A673 (cell line): ENCODE results near the gene SPG7. TPM values are rescaled to one million over a fixed set of nuclear protein-coding genes. Genes with fewer than 3 reads are reported as not detected.

ENCODE experiments used
- BruUV-seq: library from RNA; stranded (reverse); fragments of 400-500 nt; replicated peaks from 2 replicates; lab custom pipeline; 2021; lab: Mats Ljungman, UMichigan
- CTCF ChIA-PET: fragments of 300-600 bp; sonication (Branson Sonifier 250); formaldehyde crosslinking; loops from one replicate; lab custom pipeline; 2022; ENCODE audit warnings: antibody characterized with exemption; lab: Charles Lee
- POLR2A ChIA-PET: fragments of 300-600 bp; sonication (Branson Sonifier 250); formaldehyde crosslinking; loops from one replicate; lab custom pipeline; 2022; ENCODE audit warnings: antibody characterized with exemption; ENCODE audit not compliant: low non-redundant PET; lab: Charles Lee
- DNase-seq: peaks from one replicate; pipeline ENCODE4 v3.0.0-alpha.2; 2015; ENCODE audit warnings: low spot score
- H3K27ac ChIP-seq: fragments of 200-600 bp; sonication (generic); 2 replicates; pipeline ENCODE4 v1.5.1; 2016; ENCODE audit warnings: mixed run types, low read depth, mild to moderate bottlenecking, mixed read lengths, antibody characterized with exemption, low read length; ENCODE audit not compliant: poor library complexity, severe bottlenecking
- H3K27me3 ChIP-seq: fragments of 200-600 bp; sonication (generic); replicated peaks from 2 replicates; pipeline ENCODE4 v1.6.1; 2017; ENCODE audit warnings: mixed run types, low read depth, mild to moderate bottlenecking, mixed read lengths, antibody characterized with exemption, low read length; ENCODE audit not compliant: insufficient read depth, poor library complexity
- H3K36me3 ChIP-seq: fragments of 200-600 bp; sonication (generic); 2 replicates; pipeline ENCODE4 v1.6.1; 2016; ENCODE audit warnings: mixed run types, mild to moderate bottlenecking, mixed read lengths, antibody characterized with exemption, low read length; ENCODE audit not compliant: insufficient read depth, poor library complexity, severe bottlenecking
- H3K4me1 ChIP-seq: fragments of 200-600 bp; sonication (generic); 2 replicates; pipeline ENCODE4 v1.6.1; 2017; ENCODE audit warnings: mixed run types, mild to moderate bottlenecking, mixed read lengths, antibody characterized with exemption, low read length; ENCODE audit not compliant: insufficient read depth, poor library complexity, severe bottlenecking
- H3K4me3 ChIP-seq: fragments of 200-600 bp; sonication (generic); 2 replicates; pipeline ENCODE4 v1.5.1; 2016; ENCODE audit warnings: low read depth, mixed run types, mild to moderate bottlenecking, mixed read lengths, low read length; ENCODE audit not compliant: poor library complexity, severe bottlenecking
- H3K9me3 ChIP-seq: fragments of 200-600 bp; sonication (generic); 2 replicates; pipeline ENCODE4 v1.6.1; 2016; ENCODE audit warnings: mixed run types, low read depth, mild to moderate bottlenecking, mixed read lengths, antibody characterized with exemption, low read length; ENCODE audit not compliant: poor library complexity, severe bottlenecking
- CTCF ChIP-seq: fragments of 300-800, 200-600 bp; sonication (generic); conservative IDR thresholded peaks from 2 replicates; pipeline ENCODE4 v1.5.1; 2017; ENCODE audit warnings: low read depth, mild to moderate bottlenecking, antibody characterized with exemption, low read length, moderate library complexity, mixed read lengths
- EZH2 ChIP-seq: fragments of 200-600 bp; sonication (generic); IDR thresholded peaks from 2 replicates; pipeline ENCODE4 v1.6.1; 2017; ENCODE audit warnings: borderline replicate concordance, low read depth, mild to moderate bottlenecking, mixed read lengths, antibody characterized with exemption, low read length; ENCODE audit not compliant: poor library complexity, severe bottlenecking
- intact Hi-C: fragments of 100-400 bp; cut with micrococcal nuclease; formaldehyde crosslinking; loops from one replicate; pipeline ENCODE4 v1.10.0; 2022; ENCODE audit not compliant: unreplicated experiment
- total RNA-seq: library from RNA; stranded (reverse); gene quantifications from 2 replicates; pipeline ENCODE4 v1.2.3, GENCODE V29; 2021

SPG7 gene
- total RNA-seq, 1 experiment from 2014 or later = 113 TPM

- Histone ChIP-seq H3K9me3 (no peaks in the 10 kb centered on the region), H3K27me3 (no peaks in the 10 kb centered on the region), H3K4me1 (peaks cover 51% of the 10 kb centered on the region), H3K27ac (no peak overlapping the region), H3K4me3 (no peak overlapping the region), H3K36me3 (peaks cover 7% of the 10 kb centered on the region)
- ChIA-PET POLR2A (interaction anchor here (0.6 kb wide), 1 partner anchor 119 kb away, joined by 4 read pairs; no protein-coding TSS in a partner anchor), CTCF (no interaction called here)
- TF ChIP-seq EZH2 (no peak), CTCF (no peak)
- BruUV-seq = no TSS peak
- intact Hi-C loops = loop anchor here (5.0 kb wide), 2 partner anchors 88 to 293 kb away; no protein-coding TSS in a partner anchor
- no peak for DNase-seq
Measured at GRCh38 chr16:89484923-89485679, 23.1 kb upstream of the SPG7 start.

DNA sequence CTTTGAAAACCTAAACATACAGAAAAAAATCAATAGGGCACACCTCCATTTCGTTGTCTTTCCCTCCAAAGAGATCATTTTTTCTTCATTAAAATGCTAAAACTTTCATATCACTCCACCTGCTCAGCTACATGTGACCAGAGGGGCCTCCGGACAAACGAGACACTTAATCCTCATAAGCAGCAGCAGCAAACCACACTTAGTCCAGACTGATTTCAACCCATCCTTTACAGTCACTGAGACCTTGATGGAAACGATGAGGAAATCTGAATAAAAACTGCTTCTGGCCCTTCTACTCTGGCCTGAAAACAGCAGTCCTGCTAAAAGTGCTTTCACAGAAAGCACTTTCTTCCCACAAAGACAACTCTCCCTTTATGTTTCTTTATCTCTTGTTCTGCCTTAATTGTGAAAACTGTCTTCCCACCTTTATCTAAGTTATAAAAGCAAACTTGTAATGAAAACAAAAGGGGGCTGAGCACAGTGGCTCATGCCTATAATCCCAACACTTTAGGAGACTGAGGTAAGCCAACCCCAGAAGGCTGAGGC lies 22.4 kb upstream of the SPG7 start:
- no peaks in the 10 kb centered on the region for H3K27me3 ChIP-seq
- intact Hi-C loops = loop anchor here (5.0 kb wide), 2 partner anchors 88 to 293 kb away; no protein-coding TSS in a partner anchor
- DNase-seq = no peak
- H3K27ac ChIP-seq = no peak overlapping the region
- no peak for TF ChIP-seq EZH2
- no peak for TF ChIP-seq CTCF
- no peaks in the 10 kb centered on the region for H3K9me3 ChIP-seq
- BruUV-seq = no TSS peak
- peaks cover 7% of the 10 kb centered on the region for H3K36me3 ChIP-seq
- no peak overlapping the region for H3K4me3 ChIP-seq
- ChIA-PET POLR2A (interaction anchor here (0.6 kb wide), 1 partner anchor 119 kb away, joined by 4 read pairs; no protein-coding TSS in a partner anchor), CTCF (no interaction called here)
- H3K4me1 ChIP-seq = peaks cover 51% of the 10 kb centered on the region

DNA sequence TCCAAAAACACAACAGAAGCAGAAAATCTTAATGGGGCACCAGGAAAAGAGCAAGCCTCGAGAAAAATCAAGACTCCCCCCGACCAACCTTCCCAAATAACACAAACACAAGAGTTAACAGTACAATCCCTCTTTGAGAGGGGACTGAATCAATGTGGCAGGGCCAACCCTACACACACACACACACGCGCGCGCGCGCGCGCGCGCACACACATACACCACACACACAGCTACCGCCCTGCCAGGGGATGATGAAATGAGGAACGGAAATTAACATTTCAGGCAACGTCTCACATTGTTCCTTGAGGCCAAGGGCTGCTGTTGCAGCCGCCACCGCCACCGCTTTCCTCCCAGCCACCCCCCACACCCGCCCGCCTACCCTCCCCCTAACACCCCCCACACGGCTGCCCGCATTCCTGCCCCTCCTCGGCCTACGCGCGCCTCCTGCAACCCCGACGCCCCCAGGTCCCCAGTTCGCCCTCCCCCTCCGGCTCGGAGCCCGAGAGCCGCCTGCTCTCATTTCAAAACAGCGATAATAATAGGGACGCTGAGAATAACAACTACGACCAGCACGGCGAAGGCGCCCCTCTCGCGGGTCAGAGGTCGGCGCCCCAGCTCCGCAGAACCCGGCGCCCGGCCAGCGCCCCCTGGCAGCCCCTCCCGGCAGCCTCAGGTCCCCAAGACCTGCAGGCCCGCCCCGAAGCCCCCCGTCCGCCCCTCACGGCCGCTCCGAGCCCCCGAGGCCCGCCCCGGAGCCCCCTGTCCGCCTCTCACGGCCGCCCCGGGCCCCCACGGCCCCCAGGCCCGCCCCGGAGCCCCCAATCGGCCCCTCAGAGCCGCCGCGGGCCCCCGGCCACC lies 18.9 kb upstream of the SPG7 start:
- H3K27ac ChIP-seq = peak overlapping the region; percentile 96
- peak; percentile 95 for DNase-seq
- intact Hi-C loops = loop anchor here (5.0 kb wide), 2 partner anchors 92 to 297 kb away; no protein-coding TSS in a partner anchor

More for the DNA sequence above, 18.9 kb upstream of the SPG7 start:
- POLR2A ChIA-PET = interaction anchor here (0.5 kb wide), 1 partner anchor 196 kb away, joined by 4 read pairs; no protein-coding TSS in a partner anchor
- BruUV-seq = no TSS peak
- Histone ChIP-seq H3K4me3 (peak overlapping the region; percentile 86), H3K9me3 (no peaks in the 10 kb centered on the region), H3K27me3 (no peaks in the 10 kb centered on the region), H3K36me3 (no peaks in the 10 kb centered on the region), H3K4me1 (peaks cover 43% of the 10 kb centered on the region)
- no peak for TF ChIP-seq EZH2
- TF ChIP-seq CTCF = no peak
- CTCF ChIA-PET = no interaction called here
